Hippocampal formation (tissue), 2 donors: ENCODE results near the gene UGT1A4.

Experiments used
- DNase-seq, 2 donors: peaks; one replicate each; lab custom pipeline; 2025; lab: John Stamatoyannopoulos, UW

UGT1A4 gene

GRCh38 chr2:233811087-233811486 is 92.6 kb downstream of the UGT1A4 start:
- no peak for DNase-seq

GRCh38 chr2:233811732-233812131 is 93.2 kb downstream of the UGT1A4 start:
- DNase-seq, result no peak

GRCh38 chr2:233813236-233814055 is 94.9 kb downstream of the UGT1A4 start:
- no peak for DNase-seq

- no peak for DNase-seq
Measured at GRCh38 chr2:233814056-233814835, 95.7 kb downstream of the UGT1A4 start.

- DNase-seq, result no peak
Measured at GRCh38 chr2:233815861-233816260, 97.3 kb downstream of the UGT1A4 start.

GRCh38 chr2:233816334-233816733 is 97.8 kb downstream of the UGT1A4 start:
- no peak for DNase-seq

DNA sequence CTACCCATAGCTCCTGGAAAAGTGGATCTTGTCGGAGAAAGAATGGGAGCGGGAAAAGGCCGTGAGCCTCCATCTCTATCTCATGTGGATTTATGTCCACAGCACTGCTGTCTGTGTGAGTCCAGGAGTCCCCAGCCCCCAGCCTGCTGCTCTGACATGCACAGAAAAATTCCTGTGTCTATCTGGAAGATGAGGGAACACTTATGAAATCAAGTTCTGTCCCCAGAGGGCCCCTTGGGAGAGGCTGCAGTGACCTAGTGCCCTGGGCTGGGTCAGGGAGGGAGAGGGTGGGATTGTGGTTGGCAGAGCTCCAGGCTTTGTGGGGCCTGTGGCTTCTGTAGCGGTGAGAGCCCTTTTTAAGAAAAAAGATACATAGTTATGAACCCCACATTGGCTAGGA is 98.2 kb downstream of the UGT1A4 start:
- no peak for DNase-seq

GRCh38 chr2:233817361-233817911 is 98.9 kb downstream of the UGT1A4 start:
- DNase-seq, result no peak

DNA sequence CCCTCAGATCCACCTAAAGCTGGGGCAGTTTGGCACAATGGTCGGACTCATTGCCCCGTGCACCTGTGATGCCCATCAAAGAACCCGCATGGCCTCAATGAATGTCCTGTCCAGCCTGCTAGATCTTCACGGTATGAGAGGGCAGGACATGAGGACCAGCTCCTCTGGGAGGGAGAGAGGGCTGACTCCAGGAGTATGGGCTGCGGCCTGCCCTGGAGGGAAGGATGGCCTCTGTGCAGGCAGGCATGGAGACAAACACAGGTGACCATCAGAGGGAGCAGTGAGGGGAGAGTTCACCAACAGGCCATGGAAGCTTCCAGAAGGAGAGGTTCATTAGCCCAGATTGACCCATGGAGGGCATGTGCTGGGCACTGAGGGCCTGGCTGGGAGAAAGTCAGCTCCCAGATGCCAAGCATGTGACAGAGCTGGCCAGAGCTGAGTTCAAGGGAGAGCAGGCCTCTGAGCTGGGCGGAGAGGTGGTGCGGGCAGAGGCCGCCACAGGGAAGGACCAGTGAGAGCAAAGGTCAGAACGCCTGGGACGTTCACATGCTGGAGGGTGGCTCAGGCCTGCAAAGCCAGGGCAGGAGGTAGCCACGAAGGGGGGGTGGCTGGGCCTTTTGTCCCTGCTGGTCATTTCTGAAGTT is 99.6 kb downstream of the UGT1A4 start:
- DNase-seq, result no peak

DNA sequence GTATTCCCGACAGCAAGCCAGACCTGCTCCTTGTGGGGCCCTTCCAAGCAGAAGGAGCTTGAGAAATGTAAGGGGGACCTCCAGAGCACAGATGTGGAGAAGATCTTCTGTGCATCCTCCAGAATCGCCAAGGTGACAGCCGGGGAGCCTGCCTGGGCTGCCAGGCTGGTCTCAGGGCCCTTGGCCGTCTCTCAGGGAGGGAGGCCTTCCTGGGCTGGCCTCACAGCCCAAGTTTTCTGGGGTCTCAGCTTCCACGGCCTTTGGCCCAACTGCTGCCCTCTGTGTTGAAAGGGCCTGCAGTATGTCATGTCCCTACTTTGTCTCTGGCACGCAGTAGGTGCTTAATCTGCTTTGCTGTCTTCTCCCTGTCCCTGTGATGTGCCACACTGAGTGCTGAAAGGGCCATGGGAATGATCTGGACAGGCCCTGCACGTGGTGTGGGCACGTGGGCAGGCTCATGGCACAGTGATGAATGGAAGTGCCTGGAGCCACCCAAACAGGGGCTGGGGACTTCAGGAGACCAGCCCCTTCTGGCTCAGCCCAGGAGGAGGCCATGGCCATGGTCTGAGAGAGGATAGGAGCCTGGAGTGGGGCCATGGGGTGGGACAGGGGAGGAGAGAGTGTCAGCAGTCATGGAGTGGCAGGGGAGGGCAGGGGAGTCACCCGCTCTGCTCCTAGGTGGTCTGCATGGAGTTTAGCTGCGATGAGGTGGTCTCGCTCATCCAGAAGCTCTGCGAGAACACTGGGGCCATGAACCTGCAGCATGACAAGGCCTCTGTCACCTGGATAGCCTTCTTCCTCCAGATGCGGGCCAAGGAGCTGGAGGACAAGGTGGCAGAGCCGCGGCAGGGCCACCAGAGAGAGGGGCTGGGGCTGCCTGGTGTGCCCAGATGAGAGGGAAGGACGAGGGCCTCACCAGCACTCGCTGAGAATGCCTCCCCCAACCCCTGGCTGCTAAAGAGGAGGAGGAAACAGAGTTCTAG is 100.4 kb downstream of the UGT1A4 start:
- DNase-seq, result no peak

DNA sequence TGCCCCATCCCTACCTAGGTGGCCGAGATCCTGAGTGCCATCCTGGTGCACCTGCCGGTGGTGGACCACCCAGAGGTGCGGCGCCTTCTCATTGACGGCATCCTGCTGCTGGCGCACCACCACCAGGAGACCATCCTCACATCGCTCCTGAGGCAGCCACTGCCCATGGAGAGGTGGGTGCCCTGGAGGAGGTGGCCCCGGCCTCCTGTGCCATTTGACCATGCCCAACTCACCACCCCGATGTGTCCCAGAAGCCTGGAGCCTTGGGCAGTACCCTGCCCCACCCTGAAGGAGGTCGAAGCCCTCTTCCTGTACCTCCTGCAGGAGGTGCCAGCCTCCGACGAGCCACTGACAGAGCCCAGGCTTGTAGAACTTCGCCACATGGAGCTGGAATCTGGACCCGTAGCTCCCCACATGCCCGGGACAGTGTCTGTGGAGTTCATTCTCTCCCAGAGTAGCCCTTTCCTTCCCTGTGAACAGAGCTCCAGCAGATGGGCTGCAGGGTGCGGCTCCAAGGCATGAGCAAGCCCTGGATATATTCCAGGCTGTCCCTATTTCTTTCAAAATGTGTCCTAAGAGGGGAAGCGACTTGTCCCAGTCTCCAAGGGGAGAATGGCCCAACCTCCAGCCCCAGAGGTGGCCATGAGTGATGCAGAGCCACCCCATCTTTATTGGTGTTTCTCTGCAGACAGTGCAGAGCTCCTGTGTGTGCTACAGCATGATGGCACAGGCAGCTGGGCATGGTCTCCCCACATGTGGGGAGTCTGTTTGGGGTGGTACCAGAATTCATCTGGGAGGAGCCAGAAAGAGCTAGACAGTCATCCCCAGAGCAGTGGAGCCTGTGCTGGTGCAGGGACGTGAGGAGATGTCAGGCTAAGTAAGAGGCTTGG is 101.6 kb downstream of the UGT1A4 start:
- no peak for DNase-seq

DNA sequence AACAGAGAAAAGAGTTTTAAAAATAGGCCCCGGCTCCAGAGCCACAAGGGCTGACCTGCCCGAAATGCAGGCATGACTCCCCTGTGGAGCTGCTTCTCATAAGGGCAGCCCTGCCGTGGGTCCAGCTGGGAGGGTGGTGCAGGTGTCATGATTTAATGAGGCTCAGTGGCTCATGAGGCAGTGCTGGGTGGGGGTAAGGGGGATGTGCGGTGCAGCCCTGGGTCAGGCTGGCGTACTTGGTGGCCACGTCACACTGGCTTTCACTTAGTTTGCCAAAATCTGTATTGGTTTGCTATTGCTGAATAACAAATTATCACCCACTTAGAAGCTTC is 102.2 kb downstream of the UGT1A4 start:
- DNase-seq, result no peak

GRCh38 chr2:233821196-233821595 is 102.7 kb downstream of the UGT1A4 start:
- DNase-seq, result no peak

GRCh38 chr2:233821709-233822100 is 103.2 kb downstream of the UGT1A4 start:
- no peak for DNase-seq

DNA sequence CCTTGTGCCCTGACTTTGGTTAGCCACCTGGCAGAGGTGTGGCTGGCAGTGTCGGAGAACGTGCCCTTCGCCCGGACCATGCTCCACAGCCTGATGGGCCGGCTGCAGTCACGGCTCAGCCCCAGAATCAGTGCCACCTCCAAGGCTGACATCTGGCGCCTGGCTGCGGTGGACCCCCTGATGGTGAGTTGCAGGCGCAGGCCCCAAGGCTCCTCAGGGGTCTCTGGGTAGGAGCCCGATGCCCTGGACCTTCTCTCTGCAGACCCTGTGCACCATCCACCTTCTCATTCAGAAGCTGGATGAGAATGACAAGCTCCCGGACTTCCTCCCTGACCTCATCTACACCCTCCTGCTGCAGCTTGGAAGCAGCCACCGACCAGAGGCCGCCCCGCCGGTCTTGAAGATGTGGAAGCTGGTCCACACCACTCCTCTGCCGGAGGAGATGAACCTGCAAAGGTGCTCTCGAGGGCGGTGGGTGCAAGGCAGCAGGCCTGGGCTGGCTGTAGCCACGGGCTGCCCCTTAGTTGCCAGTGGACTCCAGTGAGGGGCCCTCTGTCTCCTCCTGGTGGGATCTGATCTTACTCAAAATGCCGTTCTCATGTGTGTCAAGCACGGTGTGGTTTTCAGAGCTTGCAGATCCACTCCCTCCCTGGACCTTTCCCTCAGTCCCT is 103.7 kb downstream of the UGT1A4 start:
- no peak for DNase-seq
